K562 (cell line): ENCODE measurements around the gene HLA-DQB1. TPM values are rescaled to one million over a fixed set of nuclear protein-coding genes. Genes with fewer than 3 reads are reported as not detected.

Source experiments
- ATAC-seq: fragments of 200-7000 bp; cut with Tn5 transposase; 3 replicates; pipeline ENCODE4 v1.9.1; 2020; ENCODE audit warnings: moderate library complexity
- BruUV-seq: library from RNA; stranded (reverse); fragments of 400-500 nt; replicated peaks from 2 replicates; lab custom pipeline; 2021; lab: Mats Ljungman, UMichigan
- CTCF ChIA-PET: fragments of 300-600 bp; formaldehyde crosslinking; extraction: SDS; loops from one replicate; lab custom pipeline; 2021; ENCODE audit warnings: low intra/inter-chr PET ratio; lab: Yijun Ruan, JAX
- POLR2A ChIA-PET: fragments of 300-600, 350-650 bp; sonication (Branson Sonifier 250); formaldehyde crosslinking; extraction: SDS; loops from one replicate; lab custom pipeline; 2021; ENCODE audit warnings: antibody characterized with exemption, inconsistent platforms; lab: Yijun Ruan, JAX
- DNase-seq, 4 experiments: peaks; one replicate each; pipeline versions ENCODE4 v3.0.0 to v3.0.0-alpha.2; 2011 to 2018; ENCODE audit warnings: low spot score in 3 of 4, mixed read lengths in 3 of 4; ENCODE audit errors: extremely low read depth in 1 of 4
- FAIRE-seq: peaks from 2 replicates; lab custom pipeline; 2011; peaks lifted over from hg19 to GRCh38; lab: Jason Lieb, UNC
- H2AFZ ChIP-seq: 2 replicates; pipeline ENCODE4 v1.6.0; 2011; ENCODE audit warnings: low read depth, low read length, control low read depth, inconsistent platforms
- H3K27ac ChIP-seq: fragments of 200-600 bp; 3 replicates; pipeline ENCODE4 v1.8.0; 2011; ENCODE audit warnings: low read depth, mild to moderate bottlenecking, control low read depth, inconsistent platforms, low read length, moderate library complexity, mixed read lengths; ENCODE audit errors: extremely low read depth
- H3K27me3 ChIP-seq, 2 experiments: fragments of 300-600 bp in 1 of 2; 2 replicates in 1 of 2; 3 replicates in 1 of 2; pipeline versions ENCODE4 v1.6.0 to v1.8.0; 2011; ENCODE audit warnings: inconsistent platforms in 2 of 2, low read length in 2 of 2, mild to moderate bottlenecking in 1 of 2, mixed read lengths in 1 of 2, moderate library complexity in 1 of 2; ENCODE audit not compliant: control insufficient read depth in 2 of 2, insufficient read depth in 2 of 2
- H3K36me3 ChIP-seq: fragments of 300-600 bp; 3 replicates; pipeline ENCODE4 v1.8.0; 2011; ENCODE audit warnings: mild to moderate bottlenecking, low read length, inconsistent platforms; ENCODE audit not compliant: control insufficient read depth, insufficient read depth
- H3K4me1 ChIP-seq, 2 experiments: fragments of 200-600 bp in 1 of 2; replicated peaks in 1 of 2; 2 replicates in 1 of 2; 3 replicates in 1 of 2; pipeline versions ENCODE4 v1.5.1 to v1.8.0; 2011; ENCODE audit warnings: inconsistent platforms in 2 of 2, low read length in 2 of 2, mild to moderate bottlenecking in 1 of 2, mixed read lengths in 1 of 2, moderate library complexity in 1 of 2; ENCODE audit not compliant: control insufficient read depth in 2 of 2, insufficient read depth in 2 of 2
- H3K4me2 ChIP-seq: 2 replicates; pipeline ENCODE4 v1.6.1; 2011; ENCODE audit warnings: low read length, control low read depth, inconsistent platforms, mixed read lengths; ENCODE audit not compliant: insufficient read depth
- H3K4me3 ChIP-seq: fragments of 200-600 bp; sonication (generic), shearing (Covaris generic); 2 replicates; pipeline ENCODE4 v1.5.1; 2016; ENCODE audit warnings: control low read depth, inconsistent platforms
- H3K79me2 ChIP-seq: fragments of 200-600 bp; 3 replicates; pipeline ENCODE4 v1.8.0; 2011; ENCODE audit warnings: low read length, inconsistent platforms; ENCODE audit not compliant: control insufficient read depth, insufficient read depth
- H3K9ac ChIP-seq, 2 experiments: 2 replicates each; pipeline versions ENCODE4 v1.6.0 to v1.6.1; 2011; ENCODE audit warnings: low read depth in 2 of 2, low read length in 2 of 2, control low read depth in 1 of 2, inconsistent platforms in 1 of 2, mild to moderate bottlenecking in 1 of 2, mixed read lengths in 1 of 2; ENCODE audit not compliant: insufficient read depth in 1 of 2
- H3K9me1 ChIP-seq: one replicate; pipeline ENCODE4 v1.6.0; 2011; ENCODE audit warnings: inconsistent platforms, mild to moderate bottlenecking, low read length, moderate library complexity; ENCODE audit not compliant: control insufficient read depth, insufficient read depth
- H3K9me3 ChIP-seq: replicated peaks from 2 replicates; pipeline ENCODE4 v1.5.1; 2011; ENCODE audit warnings: low read depth, low read length, inconsistent platforms; ENCODE audit not compliant: control insufficient read depth, insufficient read depth
- H4K20me1 ChIP-seq: replicated peaks from 2 replicates; pipeline ENCODE4 v1.6.1; 2011; ENCODE audit warnings: low read length, inconsistent platforms, mixed read lengths; ENCODE audit not compliant: control insufficient read depth, insufficient read depth
- E2F5 ChIP-seq: sonication (generic); formaldehyde crosslinking; IDR thresholded peaks from 2 replicates; pipeline ENCODE4 v1.8.0; 2022; ENCODE audit warnings: mild to moderate bottlenecking, missing genetic modification reagents
- MBD1 ChIP-seq: fragments of 250-450 bp; sonication (Bioruptor Pico); IDR thresholded peaks from 2 replicates; pipeline ENCODE4 v1.8.0; 2022; ENCODE audit warnings: inconsistent platforms
- MECOM ChIP-seq: fragments of 250-450 bp; sonication (Bioruptor Pico); IDR thresholded peaks from 2 replicates; pipeline ENCODE4 v1.8.0; 2022; ENCODE audit warnings: inconsistent platforms
- NR2C1 ChIP-seq, 2 experiments: fragments of 450-650 bp; IDR thresholded peaks; 2 replicates each; pipeline ENCODE4 v1.6.1; 2017; ENCODE audit warnings: mild to moderate bottlenecking in 2 of 2, antibody characterized with exemption in 1 of 2, inconsistent platforms in 1 of 2, missing compliant biosample characterization in 1 of 2, missing genetic modification characterization in 1 of 2
- PBX2 ChIP-seq, 2 experiments: IDR thresholded peaks in 1 of 2; conservative IDR thresholded peaks in 1 of 2; 2 replicates each; pipeline ENCODE4 v1.6.1; 2016; ENCODE audit warnings: low read depth in 2 of 2, mild to moderate bottlenecking in 1 of 2, missing compliant biosample characterization in 1 of 2, missing genetic modification characterization in 1 of 2, moderate library complexity in 1 of 2
- POLR2AphosphoS5 ChIP-seq: IDR thresholded peaks from 2 replicates; pipeline ENCODE4 v1.6.1; 2011; ENCODE audit warnings: mild to moderate bottlenecking, low read depth, low read length, moderate library complexity; ENCODE audit not compliant: control insufficient read depth, insufficient read depth
- RBM15 ChIP-seq: fragments of 200-400 bp; formaldehyde crosslinking; IDR thresholded peaks from 2 replicates; pipeline ENCODE4 v1.6.1; 2018; ENCODE audit warnings: mild to moderate bottlenecking, low read length, moderate library complexity; ENCODE audit not compliant: insufficient read depth
- RFX5 ChIP-seq: IDR thresholded peaks from 2 replicates; pipeline ENCODE4 v1.6.1; 2011; ENCODE audit warnings: low read depth, mild to moderate bottlenecking, improper control_type of control experiment, low read length
- TSC22D4 ChIP-seq: fragments of 450-650 bp; IDR thresholded peaks from 2 replicates; pipeline ENCODE4 v1.6.1; 2016; ENCODE audit warnings: missing genetic modification characterization, missing biosample characterization, control low read depth
- ZBTB9 ChIP-seq: fragments of 450-650 bp; formaldehyde crosslinking; IDR thresholded peaks from 2 replicates; pipeline ENCODE4 v1.4.0; 2020; ENCODE audit warnings: mild to moderate bottlenecking, moderate library complexity
- ZNF77 ChIP-seq: fragments of 250-450 bp; sonication (Bioruptor Pico); IDR thresholded peaks from 2 replicates; pipeline ENCODE4 v1.5.0; 2020
- ZSCAN32 ChIP-seq: fragments of 450-650 bp; formaldehyde crosslinking; IDR thresholded peaks from 2 replicates; pipeline ENCODE4 v1.4.0; 2020; ENCODE audit warnings: mild to moderate bottlenecking, moderate library complexity
- ZZZ3 ChIP-seq: fragments of 450-650 bp; IDR thresholded peaks from 2 replicates; pipeline ENCODE4 v1.6.1; 2016; ENCODE audit warnings: antibody characterized with exemption, mild to moderate bottlenecking, moderate library complexity
- WGBS: fragments of 100-300 bp; shearing (Covaris generic); methylation state at CpG from one replicate; pipeline ENCODE4 v1.1.6; 2016; ENCODE audit warnings: low coverage, mixed read lengths; ENCODE audit not compliant: insufficient coverage; ENCODE audit errors: missing lambda C conversion rate; 5-methylcytosine and 5-hydroxymethylcytosine counted together
- in situ Hi-C: fragments of 300-500 bp; cut with MboI; formaldehyde crosslinking; loops from 4 replicates; pipeline ENCODE4 v1.15.0; 2018; ENCODE audit warnings: inconsistent platforms, mixed read lengths
- intact Hi-C: fragments of 100-400 bp; cut with micrococcal nuclease; formaldehyde crosslinking; loops from 2 replicates; pipeline ENCODE4 v1.14.2; 2022
- polyA plus RNA-seq, 8 experiments: library from polyadenylated mRNA; depleted of rRNA in 4 of 8; stranded (reverse) in 5 of 8; unstranded in 3 of 8; fragments of >200 nt; fragmentation: Nextera tagmentation in 2 of 8; fragmentation: Illumina TruSeq in 1 of 8; extraction: Ambion mirVana in 2 of 8; extraction: Trizol in 1 of 8; gene quantifications; 2 replicates each; pipeline versions ENCODE4 v1.2.1 to v1.2.3, GENCODE V29; 2011 to 2014; ENCODE audit warnings: inconsistent platforms in 1 of 8, missing spikeins in 1 of 8
- total RNA-seq, 7 experiments: library from RNA; depleted of rRNA in 6 of 7; stranded (reverse); fragments of >200 nt in 6 of 7; fragmentation: Illumina TruSeq in 2 of 7; extraction: Trizol in 2 of 7; gene quantifications; 2 replicates each; pipeline versions ENCODE4 v1.2.1 to v1.2.3, GENCODE V29; 2011 to 2021; ENCODE audit warnings: low replicate concordance in 1 of 7

The HLA-DQB1 gene
- total and polyA plus RNA-seq, 9 of the 15 experiments (the other 6 are each of a cell fraction or from before 2014, with no cell fraction given) = 0.29 TPM; not detected in 8

GRCh38 chr6:32665661-32666060 lies 796 bp downstream of the HLA-DQB1 start (continued):
- TF ChIP-seq E2F5 (CRISPR knock-in tag) (no peak), ZBTB9 (no peak), PBX2 (CRISPR knock-in tag; IDR thresholded peaks at IDR 0.05; ENCODE audit: low read depth) (no peak), PBX2 (tag; conservative IDR thresholded peaks at IDR 0.05; ENCODE audit: low read depth) (no peak)

GRCh38 chr6:32664827-32665362 lies 1.6 kb downstream of the HLA-DQB1 start:
- WGBS = 9% methylated on average over 14 of the region's 47 CpGs
- DNase-seq = peak in 1 of 4 experiments; percentile 5
- no TSS peak for BruUV-seq
- Histone ChIP-seq H3K27me3 (no peaks in the 10 kb centered on the region), H3K9me1 (no peaks in the 10 kb centered on the region), H3K4me3 (no peak overlapping the region), H3K36me3 (no peaks in the 10 kb centered on the region), H2AFZ (no peak overlapping the region), H3K9me3 (no peaks in the 10 kb centered on the region), H3K9ac (no peak overlapping the region), H3K79me2 (no peaks in the 10 kb centered on the region), H3K4me1 (no peaks in the 10 kb centered on the region), H3K27ac (no peak overlapping the region), H4K20me1 (no peaks in the 10 kb centered on the region), H3K4me2 (no peak overlapping the region)
- intact Hi-C loops (no loop called here), in situ Hi-C loops (loop anchor here (5.0 kb wide), 1 partner anchor 92 kb away; no protein-coding TSS in a partner anchor)
- POLR2A ChIA-PET = no interaction called here
- CTCF ChIA-PET = no interaction called here
- peak; percentile 70 for ATAC-seq
- FAIRE-seq = no peak
- no peak for TF ChIP-seq TSC22D4 (tag)
- TF ChIP-seq MBD1 (CRISPR knock-in tag) = no peak
- no peak for TF ChIP-seq ZZZ3
- no peak for TF ChIP-seq MECOM (CRISPR knock-in tag)
- no peak for TF ChIP-seq ZNF77 (CRISPR knock-in tag)
- no peak for TF ChIP-seq NR2C1 (IDR thresholded peaks at IDR 0.05)
- TF ChIP-seq NR2C1 (tag; IDR thresholded peaks at IDR 0.05) = no peak
- TF ChIP-seq RFX5 = no peak
- TF ChIP-seq RBM15 = no peak
- TF ChIP-seq ZSCAN32 (CRISPR knock-in tag) = no peak
- no peak for TF ChIP-seq POLR2AphosphoS5
